Measurements from ENCODE around the gene GPR150.
A peak's percentile ranks its signal among the peaks of the same experiment; 100 is the strongest.
"Not testable (repeated sequence)": the region's sequence is repeated elsewhere in the genome, so short reads cannot be mapped to it uniquely, and the experiment has no call there.

The GPR150 gene

DNA sequence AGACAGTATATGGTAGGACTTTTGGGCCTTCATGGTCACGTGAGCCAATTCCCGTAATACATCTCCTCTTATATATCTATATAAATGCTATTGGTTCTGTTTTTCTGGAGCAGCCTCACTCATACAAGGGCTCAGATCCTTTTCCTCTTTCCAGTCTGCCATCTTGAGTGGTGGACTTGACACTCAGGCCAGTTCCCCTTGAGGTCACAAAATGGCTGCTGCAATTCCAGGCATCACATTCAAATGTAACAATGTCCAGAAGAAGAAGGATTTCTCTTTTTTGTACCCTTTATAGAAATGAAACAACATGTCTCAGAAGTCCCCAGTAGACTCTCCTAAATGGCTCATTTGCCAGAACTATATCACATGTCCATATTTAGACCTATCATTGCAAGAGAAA lies 4.5 kb downstream of the GPR150 start:
- DNase-seq (ENCODE audit: low spot score): no peak

DNA sequence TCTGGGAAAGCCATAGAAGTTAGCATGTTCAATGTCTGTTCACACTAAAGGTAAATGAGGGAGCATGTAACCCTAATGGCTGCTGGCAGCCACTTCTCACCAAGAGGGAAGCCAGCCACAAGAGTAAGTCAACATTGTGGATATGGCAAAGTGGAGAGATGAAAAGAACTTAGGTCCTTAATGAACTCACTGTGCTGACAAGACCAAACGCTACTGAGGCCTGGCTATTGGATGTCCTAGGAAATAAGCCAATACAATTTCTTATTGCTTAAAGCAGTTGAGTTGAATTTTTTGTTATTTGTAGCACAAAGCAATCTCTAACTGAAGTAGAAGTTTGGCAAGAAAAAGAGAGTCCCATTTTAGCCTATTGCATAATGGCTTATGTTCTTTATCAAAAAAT lies 6.8 kb downstream of the GPR150 start:
- no peak for DNase-seq (ENCODE audit: low spot score)

DNA sequence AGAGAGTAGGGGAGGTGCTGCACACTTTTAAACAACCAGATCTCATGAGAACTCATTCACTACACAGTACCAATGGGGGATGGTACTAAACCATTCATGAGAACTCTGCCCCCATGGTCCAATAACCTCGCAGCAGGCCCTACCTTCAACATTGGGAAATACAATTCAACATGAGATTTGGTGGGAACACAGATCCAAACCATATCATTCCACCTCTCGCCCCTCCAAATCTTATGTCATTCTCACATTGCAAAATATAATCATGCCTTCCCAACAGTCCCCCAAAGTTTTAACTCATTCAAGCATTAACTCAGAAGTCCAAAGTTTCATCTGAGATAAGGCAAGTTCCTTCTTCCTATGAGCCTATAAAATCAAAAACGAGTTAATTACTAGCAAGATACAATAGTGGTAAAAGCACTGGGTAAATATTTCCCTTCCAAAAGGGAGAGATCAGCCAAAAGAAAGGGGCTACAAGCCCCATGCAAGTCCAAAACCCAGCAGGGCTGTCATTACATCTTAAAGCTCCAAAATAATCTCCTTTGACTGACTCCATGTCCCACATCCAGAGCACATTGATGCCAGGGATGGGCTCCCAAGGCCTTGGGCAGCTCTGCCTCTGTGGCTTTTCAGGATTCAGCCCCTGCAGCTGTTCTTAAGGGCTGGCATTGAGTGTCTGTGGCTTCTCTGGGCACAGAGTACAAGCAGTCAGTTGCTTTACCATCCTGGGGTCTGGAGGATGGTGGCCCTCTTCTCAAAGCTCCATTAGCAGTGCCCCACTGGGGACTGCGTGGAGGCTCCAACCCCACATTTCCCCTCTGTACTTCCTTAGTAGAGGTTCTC lies 8.3 kb downstream of the GPR150 start:
- DNase-seq (ENCODE audit: low spot score): no peak

DNA sequence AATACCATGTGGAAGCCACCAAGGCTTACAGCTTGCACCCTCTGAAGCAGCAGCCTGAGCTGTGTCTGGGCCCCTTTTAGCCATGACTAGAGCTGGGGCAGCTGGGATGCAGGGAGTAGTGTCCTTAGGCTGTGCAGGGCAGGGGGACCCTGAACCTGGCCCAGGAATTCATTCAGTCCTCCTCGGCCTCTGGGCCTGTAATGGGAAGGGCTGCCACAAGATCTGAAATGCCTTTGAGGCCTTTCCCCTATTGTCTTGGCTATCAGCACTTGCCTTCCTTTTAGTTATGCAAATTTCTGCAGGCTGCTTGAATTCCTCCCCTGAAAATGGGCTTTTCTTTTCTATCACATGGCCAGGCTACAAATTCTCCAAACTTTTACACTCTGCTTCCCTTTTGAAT lies 9.0 kb downstream of the GPR150 start:
- no peak for DNase-seq (ENCODE audit: low spot score)

DNA sequence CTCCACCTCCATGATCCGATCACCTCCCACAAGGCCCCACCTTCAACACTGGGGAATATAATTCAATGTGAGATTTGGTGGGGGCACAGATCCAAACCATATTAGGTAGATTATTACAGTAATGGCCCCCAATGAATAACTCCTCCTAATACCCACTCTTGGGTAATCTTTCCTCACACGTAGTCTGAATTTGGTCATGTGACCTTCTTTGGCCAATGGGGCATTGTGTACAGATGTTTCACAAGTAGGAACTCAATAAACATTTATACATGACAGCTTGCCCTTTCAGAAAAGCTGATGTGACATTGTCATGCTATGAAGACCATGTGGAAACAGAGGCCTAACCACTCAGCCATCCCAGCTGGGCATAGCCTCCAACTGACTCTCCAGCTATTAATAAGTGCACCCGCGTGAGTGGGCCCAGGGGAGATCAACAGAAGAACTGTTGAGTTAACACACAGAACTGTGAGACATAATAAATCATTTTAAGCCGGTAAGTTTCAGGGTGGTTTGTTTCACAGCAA lies 10.6 kb downstream of the GPR150 start:
- no peak for DNase-seq (ENCODE audit: low spot score)

DNA sequence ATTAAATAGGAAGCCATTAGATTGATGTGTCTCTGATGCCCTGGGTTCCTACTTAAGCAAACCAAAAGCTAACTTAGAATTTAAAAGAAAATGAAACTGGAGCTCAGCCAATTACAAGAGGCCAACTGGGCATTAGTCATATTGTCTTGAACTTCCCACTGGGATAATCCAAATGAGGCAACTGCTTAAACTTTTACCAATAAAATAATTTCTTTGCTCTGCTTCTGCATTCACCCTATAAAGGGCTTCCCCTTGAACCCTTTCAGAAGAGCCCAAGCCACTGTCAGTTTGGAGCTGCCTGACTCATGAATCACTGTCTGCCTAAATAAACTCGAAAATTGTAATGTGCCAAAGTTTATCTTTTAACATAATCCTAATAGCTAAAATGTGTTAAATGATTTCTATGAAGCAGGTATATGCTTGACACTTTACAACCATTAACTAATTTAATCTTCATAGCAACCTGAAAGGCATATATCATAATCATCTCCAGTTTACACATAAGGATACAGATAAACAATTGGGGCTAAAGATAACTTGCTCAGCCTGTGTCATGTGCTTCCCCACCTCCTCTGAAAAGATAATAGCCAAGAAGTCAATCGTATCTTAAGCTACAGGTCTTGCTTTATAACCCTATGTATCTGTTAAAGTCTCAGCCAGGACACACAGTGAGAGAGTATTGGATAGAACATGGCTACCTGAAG lies 11.5 kb downstream of the GPR150 start:
- DNase-seq (ENCODE audit: low spot score): no peak

DNA sequence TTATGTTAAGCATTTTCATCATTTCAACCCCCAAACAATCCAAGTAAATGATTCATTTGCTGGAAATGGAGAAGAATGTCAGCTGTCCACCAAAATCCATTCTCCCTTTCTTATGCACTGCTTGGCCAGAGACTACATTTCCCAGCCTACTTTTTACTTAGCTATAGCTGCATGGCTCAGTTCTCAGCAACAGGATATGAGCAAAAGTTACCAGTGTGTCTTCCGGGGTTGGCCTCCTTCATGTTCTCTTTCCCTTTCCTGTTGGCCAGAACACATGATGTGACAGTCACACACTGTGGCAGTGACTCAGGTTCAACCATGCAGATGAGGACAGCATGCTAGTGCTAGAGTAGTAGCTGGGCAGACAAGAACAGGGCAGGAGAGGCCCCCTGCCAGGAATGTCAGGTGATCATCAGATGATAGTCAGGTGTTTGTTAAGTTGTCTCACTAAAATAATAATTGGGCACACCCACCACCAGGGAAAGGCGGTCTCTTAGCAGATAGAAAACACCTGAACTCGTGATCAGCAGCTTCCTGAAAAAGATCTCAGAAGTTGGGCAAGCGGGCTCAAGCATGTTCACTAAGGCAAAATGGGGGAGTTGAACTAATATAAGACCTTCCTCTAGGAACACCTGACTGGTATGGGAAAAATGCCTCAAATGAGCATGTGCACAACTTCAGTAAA lies 12.2 kb downstream of the GPR150 start:
- peak; percentile 82 for DNase-seq (ENCODE audit: low spot score)

DNA sequence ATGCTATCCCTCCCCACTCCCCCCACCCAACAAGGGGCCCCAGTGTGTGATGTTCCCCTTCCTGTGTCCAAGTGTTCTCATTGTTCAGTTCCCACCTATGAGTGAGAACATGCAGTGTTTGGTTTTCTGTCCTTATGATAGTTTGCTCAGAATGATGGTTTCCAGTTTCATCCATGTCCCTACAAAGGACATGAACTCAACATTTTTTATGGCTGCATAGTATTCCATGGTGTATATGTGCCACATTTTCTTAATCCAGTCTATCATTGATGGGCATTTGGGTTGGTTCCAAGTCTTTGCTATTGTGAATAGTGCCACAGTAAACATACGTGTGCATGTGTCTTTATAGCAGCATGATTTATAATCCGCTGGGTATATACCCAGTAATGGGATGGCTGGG lies 13.1 kb downstream of the GPR150 start:
- DNase-seq (ENCODE audit: low spot score): not testable (repeated sequence)

DNA sequence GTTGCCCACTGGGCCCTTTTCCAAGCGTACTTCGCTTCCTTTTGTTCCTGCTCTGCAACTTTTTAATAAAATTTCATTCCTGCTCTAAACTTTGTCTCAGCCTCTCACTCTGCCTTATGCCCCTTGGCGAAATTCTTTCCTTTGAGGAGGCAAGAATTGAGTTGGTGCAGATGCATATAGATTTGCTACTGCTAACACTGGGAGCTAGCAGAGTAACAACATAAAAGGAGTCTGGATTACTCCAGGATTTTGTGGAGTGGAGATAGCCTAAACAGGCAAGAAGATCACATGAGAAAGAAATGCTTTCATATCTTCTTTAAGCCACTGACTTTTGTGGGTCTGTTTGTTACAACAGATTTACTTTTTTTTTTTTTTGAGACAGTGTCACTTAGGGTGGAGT lies 13.8 kb downstream of the GPR150 start:
- DNase-seq (ENCODE audit: low spot score): no peak

DNA sequence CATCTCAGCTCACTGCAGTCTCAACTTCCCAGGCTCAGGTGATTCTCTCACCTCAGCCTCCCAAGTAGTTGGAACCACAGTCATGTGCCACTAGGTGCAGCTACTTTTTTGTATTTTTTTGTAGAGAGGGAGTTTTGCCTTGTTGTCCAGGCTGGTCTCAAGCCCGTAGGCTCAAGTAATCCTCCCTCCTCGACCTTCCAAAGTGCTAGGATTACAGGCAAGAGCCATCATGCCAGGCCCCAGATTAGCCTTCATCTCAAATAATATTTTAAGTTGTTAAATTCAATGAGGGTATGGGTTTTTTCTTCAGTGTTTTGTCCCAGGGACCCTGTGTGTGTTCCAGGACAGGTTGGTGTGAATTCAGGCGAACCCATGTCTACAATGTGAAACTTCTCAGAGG lies 14.2 kb downstream of the GPR150 start:
- no peak for DNase-seq (ENCODE audit: low spot score)

DNA sequence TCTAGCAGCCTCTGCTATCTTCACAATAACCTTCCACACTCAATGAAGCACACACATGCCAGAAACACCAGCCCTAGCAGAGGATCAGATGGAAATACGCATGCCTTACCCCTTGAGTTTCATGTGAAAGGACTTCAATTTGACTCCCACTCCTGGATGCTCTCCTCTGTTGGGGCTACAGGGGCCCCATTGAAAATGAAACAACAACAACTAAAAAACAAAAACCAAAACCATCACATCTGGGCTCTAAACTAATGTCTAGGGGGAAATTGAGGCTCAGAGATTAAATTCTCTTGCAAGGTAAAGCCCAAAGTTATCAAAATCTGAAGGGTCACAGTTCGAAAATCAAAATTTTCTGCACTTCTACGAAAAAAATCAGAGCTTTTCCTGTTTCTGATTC lies 18.7 kb downstream of the GPR150 start:
- no peak for DNase-seq (ENCODE audit: low spot score)

DNA sequence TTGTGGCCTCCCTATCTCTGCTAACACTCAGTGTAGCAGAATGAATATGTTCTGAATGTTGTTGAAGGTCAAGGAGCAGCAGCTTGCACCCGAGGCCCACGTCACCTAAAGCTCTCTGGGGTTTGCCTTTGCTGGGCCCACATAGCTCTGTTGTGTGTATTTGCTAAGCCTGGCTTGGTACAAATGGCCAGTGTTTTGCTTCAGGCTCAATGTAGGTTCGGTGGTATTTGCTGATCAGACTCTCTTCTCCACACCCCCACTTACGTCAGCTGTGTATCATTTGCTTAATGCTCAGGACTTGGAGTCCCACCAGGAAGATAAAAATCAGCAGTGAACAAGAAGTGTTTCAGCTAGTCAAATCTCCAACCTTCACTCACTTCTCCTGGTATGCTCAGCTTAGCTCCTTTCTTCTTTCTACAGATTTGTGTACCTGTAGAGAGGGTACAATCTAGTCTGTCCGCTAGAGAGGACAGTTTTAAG lies 21.9 kb downstream of the GPR150 start:
- no peak for DNase-seq (ENCODE audit: low spot score)

DNA sequence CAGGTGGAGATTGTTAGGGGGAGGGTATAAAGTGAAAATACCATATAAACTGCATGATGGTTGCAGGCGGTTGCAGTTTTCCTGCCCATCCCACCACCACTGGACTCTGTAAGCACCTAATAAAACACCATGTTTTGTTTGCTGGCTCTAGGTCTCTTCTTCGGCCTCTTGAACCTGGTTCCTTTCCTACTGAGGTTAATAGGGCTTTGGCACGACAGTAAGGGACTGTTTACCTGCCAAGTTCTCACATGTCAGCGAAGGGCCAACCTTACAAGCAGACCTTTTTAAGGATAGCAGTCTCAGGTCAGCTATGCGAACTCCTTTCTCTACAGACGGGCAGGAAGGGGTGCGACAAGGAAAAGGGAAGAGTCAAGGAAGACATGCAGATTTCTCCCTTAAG lies 23.3 kb downstream of the GPR150 start:
- DNase-seq (ENCODE audit: low spot score): no peak

DNA sequence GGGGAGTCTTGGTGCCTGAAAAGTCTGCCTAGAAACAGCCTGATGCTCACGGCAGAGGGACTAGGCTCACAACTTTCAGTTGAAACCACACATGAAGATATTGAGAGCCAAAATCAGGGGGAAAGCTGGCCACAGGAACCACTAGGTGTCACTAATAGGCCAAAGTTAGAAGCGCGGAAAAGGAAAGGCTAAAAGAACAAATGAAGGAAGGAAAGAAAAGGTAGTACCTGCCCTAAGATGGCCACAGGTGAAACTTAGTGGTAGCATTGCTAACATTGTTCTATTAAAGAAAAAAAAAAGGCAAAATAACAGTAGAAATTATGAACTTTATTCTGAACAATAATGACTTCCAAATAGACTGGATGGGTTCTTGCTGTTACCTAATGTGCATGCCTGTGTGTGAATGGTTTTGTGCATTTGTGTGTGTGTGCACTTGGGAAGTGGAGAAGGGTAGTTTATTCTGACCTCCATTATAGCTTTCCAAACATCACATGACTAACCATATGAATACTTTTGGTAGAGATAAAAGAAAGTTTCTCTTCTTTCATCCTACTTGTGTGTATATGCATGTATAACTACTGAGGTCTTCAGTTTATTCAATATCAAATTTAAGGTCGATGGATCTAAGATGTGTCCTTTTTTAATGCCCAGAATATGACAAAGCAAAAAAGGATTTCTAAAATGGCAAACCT lies 24.6 kb downstream of the GPR150 start:
- DNase-seq (ENCODE audit: low spot score): peak; percentile 66

DNA sequence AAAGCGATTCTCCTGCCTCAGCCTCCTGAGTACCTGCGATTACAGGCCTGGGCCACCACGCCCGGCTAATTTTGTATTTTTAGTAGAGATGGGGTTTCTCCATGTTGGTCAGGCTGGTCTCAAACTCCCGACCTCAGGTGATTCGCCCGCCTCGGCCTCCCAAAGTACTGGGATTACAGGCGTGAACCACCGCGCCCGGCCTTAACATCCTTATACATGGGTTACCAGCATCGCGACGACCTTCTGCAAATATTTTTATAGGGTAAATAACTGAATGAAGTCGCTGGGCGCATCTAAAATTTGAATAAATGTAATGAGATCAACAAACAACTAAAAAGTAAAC lies 26.3 kb downstream of the GPR150 start:
- not testable (repeated sequence) for DNase-seq (ENCODE audit: low spot score)

DNA sequence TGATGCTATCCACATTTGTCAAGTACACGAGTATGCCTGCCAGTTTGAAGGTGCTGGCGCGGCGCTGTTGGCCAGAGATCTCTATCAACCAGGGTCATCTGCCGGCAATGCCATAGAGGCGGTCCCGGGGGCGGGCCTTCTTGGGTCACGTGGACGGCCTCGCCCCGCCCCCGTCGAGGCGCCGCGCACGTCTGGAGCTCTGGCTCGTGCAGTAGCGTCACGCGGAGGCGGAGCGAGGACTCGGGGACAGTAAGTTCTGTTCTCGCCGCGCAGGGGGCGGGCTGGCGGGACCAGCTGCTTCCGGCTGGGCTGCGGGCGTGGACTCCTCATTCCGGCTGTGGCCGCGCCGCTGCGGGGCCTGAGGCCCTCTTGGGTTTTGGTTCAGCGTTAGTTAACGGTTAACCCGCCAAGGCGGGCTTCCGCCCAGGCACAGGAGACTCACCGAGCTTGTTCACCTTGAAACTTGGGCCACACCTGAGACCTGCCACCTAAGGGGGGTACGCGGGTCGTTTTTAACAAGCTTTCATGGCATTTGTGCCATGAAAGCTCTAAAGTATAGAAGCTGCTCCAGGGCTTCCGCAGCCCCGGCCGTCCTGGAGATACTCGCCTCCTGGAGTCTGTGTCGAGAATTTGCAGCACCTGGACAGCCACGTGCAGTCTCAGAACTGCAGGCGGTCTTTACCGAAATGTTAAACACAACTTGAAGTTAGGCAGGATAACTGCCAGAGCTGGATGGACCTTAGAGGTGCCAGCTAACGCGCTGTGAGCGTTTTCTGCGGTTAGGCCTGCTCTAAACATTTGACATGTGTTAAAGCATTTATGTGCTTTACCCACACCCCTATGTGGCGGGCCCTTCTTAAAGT lies 26.9 kb downstream of the GPR150 start, which contains the start of gene RFESD:
RFESD (plus strand) TSS at position 209 of the 863 bp plus-strand sequence. CDS start 5,495 bp downstream, outside the sequence.
- peak; percentile 89 for DNase-seq (ENCODE audit: low spot score)

DNA sequence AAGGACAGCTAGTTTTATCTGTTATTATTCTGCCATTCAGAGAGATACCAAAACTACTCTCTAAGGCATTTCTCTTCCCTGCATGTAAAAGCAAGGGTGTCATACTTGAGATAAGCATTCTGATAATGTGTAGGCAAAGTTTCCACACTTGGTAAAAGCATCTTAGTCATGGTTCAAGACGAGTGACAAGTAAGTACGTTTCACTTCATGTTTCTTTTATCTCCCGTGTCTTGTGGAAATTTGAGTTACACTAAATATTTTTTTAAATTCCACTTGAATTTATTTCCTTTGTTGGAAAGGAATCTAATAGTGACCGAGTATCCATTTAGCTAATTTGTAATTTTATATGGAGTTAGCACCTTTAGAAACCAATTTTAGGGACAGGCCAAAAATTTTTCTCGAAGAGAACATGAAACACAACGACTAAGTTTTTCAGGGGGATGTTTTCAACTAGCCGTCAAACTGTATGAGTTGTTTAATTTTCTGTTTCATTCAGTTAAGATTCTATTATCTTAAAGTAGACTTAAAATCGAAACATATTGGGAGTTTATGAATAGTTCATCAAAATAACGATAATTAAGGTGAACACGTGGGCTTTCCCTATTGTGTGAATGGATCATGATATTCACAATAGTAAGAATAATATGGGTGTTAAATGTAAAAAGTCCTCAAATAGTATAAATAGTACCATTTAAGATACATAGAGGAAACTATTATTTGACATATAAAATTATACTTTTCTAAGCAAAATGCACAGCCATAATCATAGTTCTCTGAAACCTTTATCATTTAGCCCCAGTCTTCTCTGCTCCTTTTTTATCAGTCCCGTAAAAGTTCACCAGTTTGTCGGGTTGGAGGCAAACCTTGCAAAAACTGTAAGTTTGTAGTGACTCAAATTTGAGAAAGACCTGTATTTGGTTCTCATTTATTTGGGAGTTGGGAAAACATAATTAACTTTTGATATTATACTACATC lies 28.3 kb downstream of the GPR150 start:
- DNase-seq (ENCODE audit: low spot score): peak; percentile 25

DNA sequence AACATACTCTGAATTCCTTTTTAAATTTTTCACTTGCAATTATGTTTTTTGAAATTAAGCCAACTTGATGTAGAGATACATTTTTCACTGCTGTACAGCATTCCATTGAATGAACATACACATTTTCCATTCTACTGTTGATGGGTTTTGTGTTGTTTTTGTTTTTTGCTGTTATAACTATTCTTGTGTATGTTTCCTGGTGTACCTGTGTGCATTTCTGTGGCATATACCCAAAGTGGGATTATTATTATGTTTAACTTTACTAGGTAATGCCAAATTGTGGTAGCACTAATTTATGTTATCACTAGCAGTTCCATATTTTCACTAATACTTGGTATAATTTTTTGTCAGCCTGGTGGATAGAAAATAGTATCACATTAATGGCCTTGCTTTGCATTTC lies 29.4 kb downstream of the GPR150 start:
- no peak for DNase-seq (ENCODE audit: low spot score)

DNA sequence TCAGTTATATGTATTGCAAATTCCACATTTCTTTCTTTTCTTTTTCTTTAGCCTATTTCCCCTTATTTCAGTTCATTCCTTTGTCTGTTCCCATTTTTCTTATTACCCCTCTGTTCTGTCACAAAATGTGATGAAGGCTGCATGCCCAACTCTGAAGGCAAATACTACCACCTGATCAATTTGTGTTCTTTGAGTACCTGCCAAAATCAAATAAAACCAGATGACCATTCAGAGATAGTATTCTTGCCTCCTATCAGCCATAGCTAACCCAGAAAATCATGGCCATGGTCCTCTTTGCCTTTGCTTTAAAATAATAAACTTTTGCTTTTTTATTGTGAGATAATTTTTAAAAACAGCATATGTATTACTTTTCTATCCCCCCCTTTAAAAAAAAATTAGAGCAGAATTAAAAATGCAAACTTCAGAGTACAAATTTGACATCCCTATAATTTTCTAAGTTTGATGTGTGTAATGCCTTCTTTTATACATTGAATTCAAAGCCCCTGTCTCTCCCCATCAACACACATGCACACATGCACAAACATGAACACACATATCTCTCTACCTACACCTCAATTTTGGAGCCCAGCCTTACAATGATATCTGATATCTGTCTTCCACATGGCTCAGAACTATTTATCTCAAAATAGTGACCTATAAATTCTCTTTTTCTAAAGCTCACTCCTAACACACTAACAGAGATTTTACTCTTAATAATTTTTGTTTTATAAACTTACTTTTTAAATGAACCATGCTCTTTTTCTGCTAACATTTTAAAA lies 30.1 kb downstream of the GPR150 start:
- no peak for DNase-seq (ENCODE audit: low spot score)
